IMR-90 (cell line): Measurements from ENCODE around the gene ZNF831. TPM values are rescaled to one million over a fixed set of nuclear protein-coding genes. Genes with fewer than 3 reads are reported as not detected.

Experiments used
- ATAC-seq: fragments of 200-7000 bp; cut with Tn5 transposase; 2 replicates; pipeline ENCODE4 v1.9.1; 2020; ENCODE audit warnings: low read depth, mild to moderate bottlenecking, moderate library complexity
- BruUV-seq: library from RNA; stranded (reverse); fragments of 400-500 nt; replicated peaks from 2 replicates; lab custom pipeline; 2021; lab: Mats Ljungman, UMichigan
- CTCF ChIA-PET: fragments of 300-600 bp; formaldehyde crosslinking; extraction: SDS; loops from one replicate; lab custom pipeline; 2021; ENCODE audit warnings: antibody characterized with exemption; lab: Yijun Ruan, JAX
- POLR2A ChIA-PET: fragments of 300-600 bp; sonication (Branson Sonifier 250); formaldehyde crosslinking; loops from one replicate; lab custom pipeline; 2022; ENCODE audit warnings: antibody characterized with exemption; ENCODE audit not compliant: unreplicated experiment; lab: Charles Lee
- DNase-seq: peaks from one replicate; pipeline ENCODE4 v3.0.0; 2013
- H2AFZ ChIP-seq: replicated peaks from 2 replicates; pipeline ENCODE3; 2013; ENCODE audit warnings: low read length, mild to moderate bottlenecking; ENCODE audit not compliant: poor library complexity
- H2AK5ac ChIP-seq: 2 replicates; pipeline ENCODE4 v1.6.1; 2013; ENCODE audit warnings: low read depth, low read length, inconsistent platforms
- H2AK9ac ChIP-seq: replicated peaks from 2 replicates; pipeline ENCODE3; 2013; ENCODE audit warnings: mild to moderate bottlenecking, low read depth, low read length, moderate library complexity; ENCODE audit not compliant: poor library complexity
- H2BK120ac ChIP-seq: 2 replicates; pipeline ENCODE4 v1.6.1; 2013; ENCODE audit warnings: low read depth, low read length, inconsistent platforms
- H2BK15ac ChIP-seq: 3 replicates; pipeline ENCODE4 v1.6.1; 2013; ENCODE audit warnings: low read depth, low read length, inconsistent platforms
- H2BK20ac ChIP-seq: 2 replicates; pipeline ENCODE4 v1.6.1; 2013; ENCODE audit warnings: low read depth, mild to moderate bottlenecking, inconsistent platforms, low read length, moderate library complexity
- H2BK5ac ChIP-seq: 2 replicates; pipeline ENCODE4 v1.6.1; 2013; ENCODE audit warnings: mild to moderate bottlenecking, low read depth, low read length, inconsistent platforms; ENCODE audit not compliant: poor library complexity, severe bottlenecking
- H3K14ac ChIP-seq: replicated peaks from 2 replicates; pipeline ENCODE4 v1.6.1; 2013; ENCODE audit warnings: low read depth, low read length, inconsistent platforms
- H3K18ac ChIP-seq: 2 replicates; pipeline ENCODE4 v1.6.1; 2013; ENCODE audit warnings: low read depth, low read length, control low read depth
- H3K23ac ChIP-seq: 2 replicates; pipeline ENCODE4 v1.6.1; 2013; ENCODE audit warnings: low read depth, low read length, inconsistent platforms
- H3K27ac ChIP-seq: 2 replicates; pipeline ENCODE4 v1.5.1; 2013; ENCODE audit warnings: mild to moderate bottlenecking, control low read depth, low read length; ENCODE audit not compliant: insufficient read depth
- H3K27me3 ChIP-seq: 2 replicates; pipeline ENCODE4 v1.6.1; 2013; ENCODE audit warnings: low read length; ENCODE audit not compliant: control insufficient read depth, insufficient read depth
- H3K36me3 ChIP-seq: 2 replicates; pipeline ENCODE4 v1.6.1; 2013; ENCODE audit warnings: low read length, mixed read lengths; ENCODE audit not compliant: control insufficient read depth, insufficient read depth
- H3K4ac ChIP-seq: 2 replicates; pipeline ENCODE4 v1.6.1; 2013; ENCODE audit warnings: low read depth, low read length, inconsistent platforms
- H3K4me1 ChIP-seq: 2 replicates; pipeline ENCODE4 v1.6.1; 2013; ENCODE audit warnings: low read length, mixed read lengths; ENCODE audit not compliant: control insufficient read depth, insufficient read depth
- H3K4me2 ChIP-seq: 2 replicates; pipeline ENCODE4 v1.6.1; 2013; ENCODE audit warnings: low read depth, mild to moderate bottlenecking, control low read depth, low read length, moderate library complexity
- H3K4me3 ChIP-seq: 2 replicates; pipeline ENCODE4 v1.5.1; 2013; ENCODE audit warnings: low read depth, mild to moderate bottlenecking, control low read depth, low read length, moderate library complexity; ENCODE audit not compliant: insufficient read depth
- H3K56ac ChIP-seq: 2 replicates; pipeline ENCODE4 v1.6.1; 2013; ENCODE audit warnings: low read length, inconsistent platforms; ENCODE audit not compliant: insufficient read depth; ENCODE audit errors: extremely low read depth
- H3K79me1 ChIP-seq, 2 experiments: 2 replicates each; pipeline ENCODE4 v1.6.1; 2013; ENCODE audit warnings: low read length in 2 of 2, inconsistent platforms in 1 of 2, low read depth in 1 of 2
- H3K9ac ChIP-seq: 2 replicates; pipeline ENCODE4 v1.6.1; 2013; ENCODE audit warnings: low read depth, low read length, control low read depth
- H3K9me1 ChIP-seq: 2 replicates; pipeline ENCODE4 v1.6.1; 2013; ENCODE audit warnings: low read length, inconsistent platforms; ENCODE audit not compliant: insufficient read depth
- H3K9me3 ChIP-seq: 2 replicates; pipeline ENCODE4 v1.6.1; 2013; ENCODE audit warnings: low read length; ENCODE audit not compliant: control insufficient read depth, insufficient read depth
- H4K20me1 ChIP-seq: 2 replicates; pipeline ENCODE4 v1.6.1; 2013; ENCODE audit warnings: low read length, inconsistent platforms; ENCODE audit not compliant: insufficient read depth
- H4K5ac ChIP-seq: 2 replicates; pipeline ENCODE4 v1.6.1; 2013; ENCODE audit warnings: mild to moderate bottlenecking, low read depth, low read length, control low read depth
- H4K8ac ChIP-seq, 2 experiments: 2 replicates each; pipeline ENCODE4 v1.6.1; 2013; ENCODE audit warnings: low read depth in 2 of 2, low read length in 2 of 2, control low read depth in 1 of 2, inconsistent platforms in 1 of 2
- H4K91ac ChIP-seq: 2 replicates; pipeline ENCODE4 v1.6.1; 2013; ENCODE audit warnings: low read depth, low read length, inconsistent platforms; ENCODE audit not compliant: insufficient read depth
- BHLHE40 ChIP-seq: fragments of 150-350 bp; IDR thresholded peaks from 2 replicates; pipeline ENCODE4 v1.6.1; 2016; ENCODE audit warnings: mild to moderate bottlenecking, low read depth, low read length
- CHD1 ChIP-seq: IDR thresholded peaks from 2 replicates; pipeline ENCODE4 v1.6.1; 2012; ENCODE audit warnings: low read depth, low read length, improper control_type of control experiment
- FOS ChIP-seq: fragments of 150-350 bp; IDR thresholded peaks from 2 replicates; pipeline ENCODE4 v1.6.1; 2016; ENCODE audit warnings: low read depth, low read length
- MAFK ChIP-seq: IDR thresholded peaks from 2 replicates; pipeline ENCODE4 v1.6.1; 2012; ENCODE audit warnings: low read depth, low read length, improper control_type of control experiment
- MAZ ChIP-seq: IDR thresholded peaks from 2 replicates; pipeline ENCODE4 v1.6.1; 2012; ENCODE audit warnings: low read depth, mild to moderate bottlenecking, low read length, improper control_type of control experiment, moderate library complexity, borderline replicate concordance
- MXI1 ChIP-seq: IDR thresholded peaks from 2 replicates; pipeline ENCODE4 v1.6.1; 2012; ENCODE audit warnings: low read depth, mild to moderate bottlenecking, low read length, moderate library complexity, borderline replicate concordance
- NFE2L2 ChIP-seq: fragments of 150-350 bp; IDR thresholded peaks from 2 replicates; pipeline ENCODE4 v1.6.1; 2016; ENCODE audit warnings: low read depth, mild to moderate bottlenecking, low read length
- POLR2A ChIP-seq: IDR thresholded peaks from 2 replicates; pipeline ENCODE4 v1.6.1; 2012; ENCODE audit warnings: mild to moderate bottlenecking, low read depth, low read length
- RAD21 ChIP-seq: IDR thresholded peaks from 2 replicates; pipeline ENCODE4 v1.6.1; 2012; ENCODE audit warnings: low read length, improper control_type of control experiment
- RCOR1 ChIP-seq: IDR thresholded peaks from 2 replicates; pipeline ENCODE4 v1.6.1; 2012; ENCODE audit warnings: mild to moderate bottlenecking, low read length, improper control_type of control experiment; ENCODE audit not compliant: insufficient replicate concordance
- RFX5 ChIP-seq: IDR thresholded peaks from 2 replicates; pipeline ENCODE4 v1.8.0; 2012; ENCODE audit warnings: low read depth, mild to moderate bottlenecking, low read length, moderate library complexity
- WGBS, 2 experiments: methylation state at CpG; one replicate each; pipeline versions ENCODE4 v1.1.5 to v1.1.7; 2013; ENCODE audit warnings: missing lambda C conversion rate in 2 of 2; ENCODE audit not compliant: insufficient read length in 1 of 2; ENCODE audit errors: extremely low coverage in 2 of 2; 5-methylcytosine and 5-hydroxymethylcytosine counted together
- dilution Hi-C: fragments of 300-500 bp; cut with HindIII; formaldehyde crosslinking; loops from one replicate; pipeline ENCODE4 v1.14.3; 2018; ENCODE audit warnings: low sequenced_read_pairs; ENCODE audit not compliant: unreplicated experiment
- in situ Hi-C: fragments of 300-500 bp; cut with MboI; formaldehyde crosslinking; loops from 3 replicates; pipeline ENCODE4 v1.14.3; 2019; ENCODE audit warnings: low sequenced_read_pairs, inconsistent platforms, mixed read lengths
- intact Hi-C: fragments of 100-400 bp; cut with micrococcal nuclease; formaldehyde crosslinking; loops from 2 replicates; pipeline ENCODE4 v1.10.0; 2022
- polyA plus RNA-seq, 3 experiments: library from polyadenylated mRNA; depleted of rRNA; stranded (reverse); fragments of >200 nt; gene quantifications; 2 replicates each; pipeline ENCODE4 v1.2.3, GENCODE V29; 2012; ENCODE audit warnings: low replicate concordance in 1 of 3
- total RNA-seq: library from RNA; depleted of rRNA; stranded (reverse); fragments of >200 nt; gene quantifications from 2 replicates; pipeline ENCODE4 v1.2.3, GENCODE V29; 2012
- TF ChIP-seq, protein P1 (sequence below): fragments of 150-350 bp; IDR thresholded peaks from 2 replicates; pipeline ENCODE4 v1.6.1; 2017; ENCODE audit warnings: mild to moderate bottlenecking, antibody characterized with exemption, low read length, low read depth
- TF ChIP-seq, protein P2 (sequence below): conservative IDR thresholded peaks from 2 replicates; pipeline ENCODE4 v1.5.1; 2012; ENCODE audit warnings: mild to moderate bottlenecking, low read depth, low read length, improper control_type of control experiment
- TF ChIP-seq, protein P3 (sequence below): fragments of 150-350 bp; IDR thresholded peaks from 2 replicates; pipeline ENCODE4 v1.6.1; 2016; ENCODE audit warnings: low read depth, mild to moderate bottlenecking, low read length, moderate library complexity, borderline replicate concordance

Gene ZNF831
- total and polyA plus RNA-seq, 2 of the 4 experiments (the other 2 are of a cell fraction) = not detected

DNA sequence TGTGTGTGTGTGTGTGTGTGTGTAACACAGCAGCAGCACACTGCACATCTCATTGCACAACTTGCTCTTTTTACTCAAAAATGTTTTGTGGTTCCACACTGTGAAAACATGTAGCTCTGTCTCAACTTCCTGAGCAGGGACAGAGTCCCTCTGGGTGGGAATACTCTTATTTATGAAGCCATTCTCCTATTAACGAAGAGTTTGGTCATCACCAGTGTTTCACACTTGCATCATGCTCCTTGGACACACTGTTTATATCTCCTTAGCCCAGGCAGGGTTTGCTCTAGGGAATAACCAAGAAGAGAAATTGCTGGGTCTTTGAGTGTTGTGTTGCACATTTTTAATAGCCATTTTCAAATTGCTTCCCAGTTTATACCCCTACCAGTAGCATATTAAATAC, 53.6 kb downstream of the ZNF831 start:
- no TSS peak for BruUV-seq
- ATAC-seq = no peak

More for the DNA sequence above, 53.6 kb downstream of the ZNF831 start:
- Histone ChIP-seq H3K27ac (no peak overlapping the region), H3K23ac (no peak overlapping the region), H2BK20ac (no peak overlapping the region), H3K18ac (no peak overlapping the region), H3K14ac (no peak overlapping the region), H2BK5ac (no peak overlapping the region), H2AK9ac (no peak overlapping the region), H2AFZ (no peak overlapping the region), H3K4me3 (no peak overlapping the region), H3K9me3 (no peaks in the 10 kb centered on the region), H3K4me1 (no peaks in the 10 kb centered on the region), H2AK5ac (no peak overlapping the region), H2BK120ac (no peak overlapping the region), H3K9ac (no peak overlapping the region), H3K9me1 (no peaks in the 10 kb centered on the region), H4K91ac (no peak overlapping the region), H2BK15ac (no peak overlapping the region), H3K79me1 (no peaks in the 10 kb centered on the region), H3K27me3 (peaks cover 25% of the 10 kb centered on the region), H3K4me2 (no peak overlapping the region), H3K56ac (no peak overlapping the region), H3K4ac (no peak overlapping the region), H4K8ac (no peak overlapping the region), H4K5ac (no peak overlapping the region), H3K36me3 (no peaks in the 10 kb centered on the region), H4K20me1 (no peaks in the 10 kb centered on the region)
- CTCF ChIA-PET = interaction anchor here (0.6 kb wide), 1 partner anchor 32 kb away, joined by 3 read pairs; no protein-coding TSS in a partner anchor
- TF ChIP-seq NFE2L2 = no peak
- no peak for TF ChIP-seq RFX5
- TF ChIP-seq, protein P1, sequence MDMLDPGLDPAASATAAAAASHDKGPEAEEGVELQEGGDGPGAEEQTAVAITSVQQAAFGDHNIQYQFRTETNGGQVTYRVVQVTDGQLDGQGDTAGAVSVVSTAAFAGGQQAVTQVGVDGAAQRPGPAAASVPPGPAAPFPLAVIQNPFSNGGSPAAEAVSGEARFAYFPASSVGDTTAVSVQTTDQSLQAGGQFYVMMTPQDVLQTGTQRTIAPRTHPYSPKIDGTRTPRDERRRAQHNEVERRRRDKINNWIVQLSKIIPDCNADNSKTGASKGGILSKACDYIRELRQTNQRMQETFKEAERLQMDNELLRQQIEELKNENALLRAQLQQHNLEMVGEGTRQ = no peak
- no peak for TF ChIP-seq RCOR1
- TF ChIP-seq MAFK = no peak
- no peak for TF ChIP-seq POLR2A
- TF ChIP-seq MAZ = no peak
- no peak for TF ChIP-seq BHLHE40
- TF ChIP-seq RAD21 = no peak
- no peak for TF ChIP-seq MXI1
- TF ChIP-seq FOS = no peak
- TF ChIP-seq, protein P2, sequence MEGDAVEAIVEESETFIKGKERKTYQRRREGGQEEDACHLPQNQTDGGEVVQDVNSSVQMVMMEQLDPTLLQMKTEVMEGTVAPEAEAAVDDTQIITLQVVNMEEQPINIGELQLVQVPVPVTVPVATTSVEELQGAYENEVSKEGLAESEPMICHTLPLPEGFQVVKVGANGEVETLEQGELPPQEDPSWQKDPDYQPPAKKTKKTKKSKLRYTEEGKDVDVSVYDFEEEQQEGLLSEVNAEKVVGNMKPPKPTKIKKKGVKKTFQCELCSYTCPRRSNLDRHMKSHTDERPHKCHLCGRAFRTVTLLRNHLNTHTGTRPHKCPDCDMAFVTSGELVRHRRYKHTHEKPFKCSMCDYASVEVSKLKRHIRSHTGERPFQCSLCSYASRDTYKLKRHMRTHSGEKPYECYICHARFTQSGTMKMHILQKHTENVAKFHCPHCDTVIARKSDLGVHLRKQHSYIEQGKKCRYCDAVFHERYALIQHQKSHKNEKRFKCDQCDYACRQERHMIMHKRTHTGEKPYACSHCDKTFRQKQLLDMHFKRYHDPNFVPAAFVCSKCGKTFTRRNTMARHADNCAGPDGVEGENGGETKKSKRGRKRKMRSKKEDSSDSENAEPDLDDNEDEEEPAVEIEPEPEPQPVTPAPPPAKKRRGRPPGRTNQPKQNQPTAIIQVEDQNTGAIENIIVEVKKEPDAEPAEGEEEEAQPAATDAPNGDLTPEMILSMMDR = no peak
- TF ChIP-seq, protein P3, sequence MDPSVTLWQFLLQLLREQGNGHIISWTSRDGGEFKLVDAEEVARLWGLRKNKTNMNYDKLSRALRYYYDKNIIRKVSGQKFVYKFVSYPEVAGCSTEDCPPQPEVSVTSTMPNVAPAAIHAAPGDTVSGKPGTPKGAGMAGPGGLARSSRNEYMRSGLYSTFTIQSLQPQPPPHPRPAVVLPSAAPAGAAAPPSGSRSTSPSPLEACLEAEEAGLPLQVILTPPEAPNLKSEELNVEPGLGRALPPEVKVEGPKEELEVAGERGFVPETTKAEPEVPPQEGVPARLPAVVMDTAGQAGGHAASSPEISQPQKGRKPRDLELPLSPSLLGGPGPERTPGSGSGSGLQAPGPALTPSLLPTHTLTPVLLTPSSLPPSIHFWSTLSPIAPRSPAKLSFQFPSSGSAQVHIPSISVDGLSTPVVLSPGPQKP = no peak
- TF ChIP-seq CHD1 = no peak
- in situ Hi-C loops = no loop called here
- intact Hi-C loops = no loop called here
- dilution Hi-C loops = no loop called here
- POLR2A ChIA-PET = no interaction called here
- DNase-seq = no peak
- no CpG with 5 or more reads among the region's 1 CpG for WGBS, 2 experiments
